ENCODE data around the gene CYP19A1. TPM values are rescaled to one million over a fixed set of nuclear protein-coding genes. Genes with fewer than 3 reads are reported as not detected.

Gene CYP19A1
- total RNA-seq, 1 experiment from 2014 or later = not detected

- H3K4me3 ChIP-seq (replicated peaks in 1 of 2; ENCODE audit: low read depth in 1 of 2, low read length in 2 of 2) = no peak overlapping the region
- H3K4me2 ChIP-seq (ENCODE audit: low read length) = no peak overlapping the region
- no peaks in the 10 kb centered on the region for H3K9me2 ChIP-seq (ENCODE audit: insufficient read depth)
- H4K20me1 ChIP-seq (ENCODE audit: insufficient read depth) = no peaks in the 10 kb centered on the region
- no peaks in the 10 kb centered on the region for H3K27me3 ChIP-seq (ENCODE audit: insufficient read depth, low read length)
- no peaks in the 10 kb centered on the region for H3K79me2 ChIP-seq (ENCODE audit: insufficient read depth, low read length)
- ChIA-PET POLR2A (no interaction called here), RAD21 (ENCODE audit: low non-redundant PET in 1 of 2, low total read pairs in 2 of 2, uncharacterized antibody in 2 of 2, unreplicated experiment in 2 of 2) (no interaction called here), CTCF (no interaction called here)
- no peaks in the 10 kb centered on the region for H3K36me3 ChIP-seq (ENCODE audit: control insufficient read depth in 1 of 2, insufficient read depth in 2 of 2, low read length in 2 of 2)
- H2AFZ ChIP-seq (ENCODE audit: low read depth, low read length, poor library complexity, severe bottlenecking) = no peak overlapping the region
- no peak overlapping the region for H3K27ac ChIP-seq (ENCODE audit: low read depth, low read length)
- intact Hi-C loops (cut with micrococcal nuclease) = no loop called here
- BruUV-seq (replicated peaks) = no TSS peak
- no peak overlapping the region for H3K9ac ChIP-seq (ENCODE audit: low read length)
- H3K4me1 ChIP-seq (ENCODE audit: control insufficient read depth in 1 of 2, insufficient read depth in 2 of 2, low read length in 2 of 2) = no peaks in the 10 kb centered on the region
- ATAC-seq (no peak), DNase-seq (ENCODE audit: low read depth, low spot score) (no peak)
- H3K9me3 ChIP-seq (ENCODE audit: control insufficient read depth in 1 of 2, insufficient read depth in 1 of 2, low read depth in 1 of 2, low read length in 2 of 2) = no peaks in the 10 kb centered on the region
- TF ChIP-seq EZH2phosphoT487 (IDR thresholded peaks at IDR 0.05; ENCODE audit: borderline replicate concordance) = no peak
- TF ChIP-seq EZH2 (IDR thresholded peaks at IDR 0.05) = no peak
- no peak for TF ChIP-seq REST (IDR thresholded peaks at IDR 0.05; ENCODE audit: low read depth)
- no peak for TF ChIP-seq CTCF (IDR thresholded peaks at IDR 0.05 in 2 of 3, conservative IDR thresholded peaks at IDR 0.05 in 1 of 3; ENCODE audit: borderline replicate concordance in 1 of 3, insufficient read depth in 1 of 3, low read depth in 2 of 3, low read length in 2 of 3)
- TF ChIP-seq JUND (IDR thresholded peaks at IDR 0.05) = no peak
- no peak for TF ChIP-seq EGR1 (IDR thresholded peaks at IDR 0.05; ENCODE audit: low read depth)
- TF ChIP-seq CEBPB (IDR thresholded peaks at IDR 0.05; ENCODE audit: low read depth) = no peak
- TF ChIP-seq ZBTB33 (IDR thresholded peaks at IDR 0.05; ENCODE audit: extremely low read depth, insufficient replicate concordance, low read length) = no peak
- TF ChIP-seq MAX (IDR thresholded peaks at IDR 0.05) = no peak
- no peak for TF ChIP-seq SRF (IDR thresholded peaks at IDR 0.05; ENCODE audit: low read depth)
- no peak for TF ChIP-seq ELF1 (IDR thresholded peaks at IDR 0.05; ENCODE audit: borderline replicate concordance, low read depth)
These were observed 126.2 kb downstream of the CYP19A1 start for GRCh38 chr15:51212239-51212638.
